ENCODE results near the gene KANSL3.

KANSL3 gene

GRCh38 chr2:96594282-96594681, 43.8 kb downstream of the KANSL3 start:
- Histone ChIP-seq H3K4me2 (ENCODE audit: insufficient read depth, low read length, poor library complexity, severe bottlenecking) (no peak overlapping the region), H3K27me3 (ENCODE audit: control insufficient read depth in 3 of 3, insufficient read depth in 3 of 3, low read depth in 1 of 3, low read length in 3 of 3) (no peaks in the 10 kb centered on the region), H3K27ac (replicated peaks; ENCODE audit: low read length) (no peak overlapping the region), H3K9me3 (replicated peaks in 1 of 2; ENCODE audit: control insufficient read depth in 2 of 2, insufficient read depth in 1 of 2, low read depth in 1 of 2, low read length in 2 of 2) (peaks cover 2 to 5% of the 10 kb centered on the region in 2 donors), H3K36me3 (replicated peaks in 1 of 2; ENCODE audit: control insufficient read depth in 2 of 2, insufficient read depth in 2 of 2, low read length in 2 of 2) (peaks cover 39 to 82% of the 10 kb centered on the region in 2 donors), H3K18ac (ENCODE audit: low read length) (no peak overlapping the region), H4K91ac (ENCODE audit: low read depth, low read length, poor library complexity) (no peak overlapping the region), H2AFZ (ENCODE audit: low read length) (no peak overlapping the region), H2BK120ac (ENCODE audit: low read depth, low read length) (no peak overlapping the region), H3K14ac (ENCODE audit: low read length) (no peak overlapping the region), H3K9ac (ENCODE audit: low read depth, low read length, poor library complexity) (no peak overlapping the region), H3K79me1 (ENCODE audit: low read depth, low read length) (no peaks in the 10 kb centered on the region), H2BK15ac (ENCODE audit: low read length) (no peak overlapping the region), H3K4me3 (ENCODE audit: low read length in 2 of 2) (no peak overlapping the region), H2AK5ac (ENCODE audit: low read depth, low read length) (no peak overlapping the region), H3K23ac (ENCODE audit: low read depth, low read length, poor library complexity) (no peak overlapping the region), H2BK12ac (ENCODE audit: low read length) (no peak overlapping the region), H3K4me1 (ENCODE audit: control insufficient read depth in 2 of 2, insufficient read depth in 1 of 2, low read depth in 1 of 2, low read length in 2 of 2) (no peaks in the 10 kb centered on the region), H2BK5ac (ENCODE audit: low read length) (no peak overlapping the region), H4K8ac (ENCODE audit: low read depth, low read length) (no peak overlapping the region), H3K4ac (ENCODE audit: low read length) (no peak overlapping the region)
- WGBS, 2 donors (ENCODE audit: extremely low coverage in 2 of 2, insufficient read length in 2 of 2, insufficient replicate concordance in 1 of 2) = no CpG with 5 or more reads among the region's 3 CpGs
- no peak for DNase-seq (ENCODE audit: low spot score)

GRCh38 chr2:96591494-96591893, 46.6 kb downstream of the KANSL3 start:
- H3K4me2 ChIP-seq (ENCODE audit: insufficient read depth, low read length, poor library complexity, severe bottlenecking) = no peak overlapping the region

GRCh38 chr2:96591054-96591453, 47.1 kb downstream of the KANSL3 start:
- Histone ChIP-seq H2BK15ac (ENCODE audit: low read length) (no peak overlapping the region), H3K9me3 (replicated peaks in 1 of 2; ENCODE audit: control insufficient read depth in 2 of 2, insufficient read depth in 1 of 2, low read depth in 1 of 2, low read length in 2 of 2) (peaks cover 2 to 5% of the 10 kb centered on the region in 2 donors), H3K27me3 (ENCODE audit: control insufficient read depth in 3 of 3, insufficient read depth in 3 of 3, low read depth in 1 of 3, low read length in 3 of 3) (no peaks in the 10 kb centered on the region), H3K4ac (ENCODE audit: low read length) (no peak overlapping the region), H3K4me1 (ENCODE audit: control insufficient read depth in 2 of 2, insufficient read depth in 1 of 2, low read depth in 1 of 2, low read length in 2 of 2) (no peaks in the 10 kb centered on the region), H2BK12ac (ENCODE audit: low read length) (no peak overlapping the region), H3K79me1 (ENCODE audit: low read depth, low read length) (no peaks in the 10 kb centered on the region), H2BK5ac (ENCODE audit: low read length) (no peak overlapping the region), H3K9ac (ENCODE audit: low read depth, low read length, poor library complexity) (no peak overlapping the region), H3K4me3 (ENCODE audit: low read length in 2 of 2) (no peak overlapping the region), H4K8ac (ENCODE audit: low read depth, low read length) (no peak overlapping the region), H3K23ac (ENCODE audit: low read depth, low read length, poor library complexity) (no peak overlapping the region), H2AFZ (ENCODE audit: low read length) (no peak overlapping the region), H4K91ac (ENCODE audit: low read depth, low read length, poor library complexity) (no peak overlapping the region), H3K4me2 (ENCODE audit: insufficient read depth, low read length, poor library complexity, severe bottlenecking) (no peak overlapping the region), H3K18ac (ENCODE audit: low read length) (no peak overlapping the region), H3K14ac (ENCODE audit: low read length) (no peak overlapping the region), H3K36me3 (replicated peaks in 1 of 2; ENCODE audit: control insufficient read depth in 2 of 2, insufficient read depth in 2 of 2, low read length in 2 of 2) (peaks cover 31 to 57% of the 10 kb centered on the region in 2 donors), H2AK5ac (ENCODE audit: low read depth, low read length) (no peak overlapping the region), H3K27ac (replicated peaks; ENCODE audit: low read length) (no peak overlapping the region), H2BK120ac (ENCODE audit: low read depth, low read length) (no peak overlapping the region)
- DNase-seq (ENCODE audit: low spot score) = no peak
- WGBS, 2 donors (ENCODE audit: extremely low coverage in 2 of 2, insufficient read length in 2 of 2, insufficient replicate concordance in 1 of 2) = no CpG with 5 or more reads among the region's 2 CpGs

More at GRCh38 chr2:96591494-96591893, 46.6 kb downstream of the KANSL3 start:
- Histone ChIP-seq H3K4me3 (ENCODE audit: low read length in 2 of 2) (no peak overlapping the region), H2BK120ac (ENCODE audit: low read depth, low read length) (no peak overlapping the region), H3K4ac (ENCODE audit: low read length) (no peak overlapping the region), H2AFZ (ENCODE audit: low read length) (no peak overlapping the region), H3K4me1 (ENCODE audit: control insufficient read depth in 2 of 2, insufficient read depth in 1 of 2, low read depth in 1 of 2, low read length in 2 of 2) (no peaks in the 10 kb centered on the region), H3K27ac (replicated peaks; ENCODE audit: low read length) (no peak overlapping the region), H2AK5ac (ENCODE audit: low read depth, low read length) (no peak overlapping the region), H3K23ac (ENCODE audit: low read depth, low read length, poor library complexity) (no peak overlapping the region), H2BK15ac (ENCODE audit: low read length) (no peak overlapping the region), H4K91ac (ENCODE audit: low read depth, low read length, poor library complexity) (no peak overlapping the region), H3K9me3 (replicated peaks in 1 of 2; ENCODE audit: control insufficient read depth in 2 of 2, insufficient read depth in 1 of 2, low read depth in 1 of 2, low read length in 2 of 2) (peaks cover 2 to 5% of the 10 kb centered on the region in 2 donors), H2BK12ac (ENCODE audit: low read length) (no peak overlapping the region), H2BK5ac (ENCODE audit: low read length) (no peak overlapping the region), H3K18ac (ENCODE audit: low read length) (no peak overlapping the region), H4K8ac (ENCODE audit: low read depth, low read length) (no peak overlapping the region), H3K36me3 (replicated peaks in 1 of 2; ENCODE audit: control insufficient read depth in 2 of 2, insufficient read depth in 2 of 2, low read length in 2 of 2) (peaks cover 33 to 61% of the 10 kb centered on the region in 2 donors), H3K79me1 (ENCODE audit: low read depth, low read length) (no peaks in the 10 kb centered on the region), H3K9ac (ENCODE audit: low read depth, low read length, poor library complexity) (no peak overlapping the region), H3K14ac (ENCODE audit: low read length) (no peak overlapping the region), H3K27me3 (ENCODE audit: control insufficient read depth in 3 of 3, insufficient read depth in 3 of 3, low read depth in 1 of 3, low read length in 3 of 3) (no peaks in the 10 kb centered on the region)
- DNase-seq (ENCODE audit: low spot score) = no peak
- WGBS, 2 donors (ENCODE audit: extremely low coverage in 2 of 2, insufficient read length in 2 of 2, insufficient replicate concordance in 1 of 2) = no CpG with 5 or more reads among the region's 3 CpGs

- H4K91ac ChIP-seq (ENCODE audit: low read depth, low read length, poor library complexity) = no peak overlapping the region
- H2BK120ac ChIP-seq (ENCODE audit: low read depth, low read length) = no peak overlapping the region
- no peak overlapping the region for H4K8ac ChIP-seq (ENCODE audit: low read depth, low read length)
- no peak overlapping the region for H3K27ac ChIP-seq (replicated peaks; ENCODE audit: low read length)
- H3K9me3 ChIP-seq (replicated peaks in 1 of 2; ENCODE audit: control insufficient read depth in 2 of 2, insufficient read depth in 1 of 2, low read depth in 1 of 2, low read length in 2 of 2) = peaks cover 0 to 2% of the 10 kb centered on the region in 2 donors
- H3K4me2 ChIP-seq (ENCODE audit: insufficient read depth, low read length, poor library complexity, severe bottlenecking) = no peak overlapping the region
- no peak overlapping the region for H2AFZ ChIP-seq (ENCODE audit: low read length)
- no peak overlapping the region for H3K18ac ChIP-seq (ENCODE audit: low read length)
- no peaks in the 10 kb centered on the region for H3K4me1 ChIP-seq (ENCODE audit: control insufficient read depth in 2 of 2, insufficient read depth in 1 of 2, low read depth in 1 of 2, low read length in 2 of 2)
- no peak overlapping the region for H2AK5ac ChIP-seq (ENCODE audit: low read depth, low read length)
- H3K27me3 ChIP-seq (ENCODE audit: control insufficient read depth in 3 of 3, insufficient read depth in 3 of 3, low read depth in 1 of 3, low read length in 3 of 3) = no peaks in the 10 kb centered on the region
- no peak overlapping the region for H3K23ac ChIP-seq (ENCODE audit: low read depth, low read length, poor library complexity)
- H3K79me1 ChIP-seq (ENCODE audit: low read depth, low read length) = no peaks in the 10 kb centered on the region
- H2BK12ac ChIP-seq (ENCODE audit: low read length) = no peak overlapping the region
- H3K36me3 ChIP-seq (replicated peaks in 1 of 2; ENCODE audit: control insufficient read depth in 2 of 2, insufficient read depth in 2 of 2, low read length in 2 of 2) = peaks cover 6 to 42% of the 10 kb centered on the region in 2 donors
- H3K9ac ChIP-seq (ENCODE audit: low read depth, low read length, poor library complexity) = no peak overlapping the region
- H2BK5ac ChIP-seq (ENCODE audit: low read length) = no peak overlapping the region
- no CpG with 5 or more reads among the region's 1 CpG for WGBS, 2 donors (ENCODE audit: extremely low coverage in 2 of 2, insufficient read length in 2 of 2, insufficient replicate concordance in 1 of 2)
- H3K4ac ChIP-seq (ENCODE audit: low read length) = no peak overlapping the region
- no peak overlapping the region for H2BK15ac ChIP-seq (ENCODE audit: low read length)
- H3K14ac ChIP-seq (ENCODE audit: low read length) = no peak overlapping the region
- no peak for DNase-seq (ENCODE audit: low spot score)
- no peak overlapping the region for H3K4me3 ChIP-seq (ENCODE audit: low read length in 2 of 2)
Observed at GRCh38 chr2:96587843-96588242, 50.3 kb downstream of the KANSL3 start.

Measured in neuronal stem cell (in vitro differentiated cells).